Mucosa of rectum (tissue), 2 donors: ENCODE data around the gene DLGAP1.

ENCODE experiments used
- H3K27ac ChIP-seq, 2 donors: one replicate each; pipeline ENCODE4 v1.7.0; 2013; ENCODE audit warnings: inconsistent platforms in 2 of 2, low read depth in 2 of 2, low read length in 2 of 2
- H3K27me3 ChIP-seq, 2 donors: one replicate each; pipeline ENCODE4 v1.7.0; 2013; ENCODE audit warnings: low read length in 2 of 2; ENCODE audit not compliant: control insufficient read depth in 2 of 2, insufficient read depth in 2 of 2
- H3K36me3 ChIP-seq, 2 donors: one replicate each; pipeline ENCODE4 v1.7.0; 2013; ENCODE audit warnings: low read length in 2 of 2; ENCODE audit not compliant: control insufficient read depth in 2 of 2, insufficient read depth in 2 of 2
- H3K4me1 ChIP-seq, 2 donors: one replicate each; pipeline ENCODE4 v1.7.0; 2013; ENCODE audit warnings: low read length in 2 of 2, mild to moderate bottlenecking in 1 of 2; ENCODE audit not compliant: control insufficient read depth in 2 of 2, insufficient read depth in 2 of 2
- H3K4me3 ChIP-seq, 2 donors: one replicate each; pipeline ENCODE4 v1.7.0; 2013; ENCODE audit warnings: low read length in 2 of 2
- H3K9ac ChIP-seq, 2 donors: one replicate each; pipeline ENCODE4 v1.7.0; 2013; ENCODE audit warnings: low read length in 2 of 2, low read depth in 1 of 2, mild to moderate bottlenecking in 1 of 2
- H3K9me3 ChIP-seq, 2 donors: one replicate each; pipeline ENCODE4 v1.7.0; 2013; ENCODE audit warnings: low read length in 2 of 2; ENCODE audit not compliant: control insufficient read depth in 2 of 2
- donor health status: healthy.
- donor health status: Normal muscosa, but diverticular disease.

The DLGAP1 gene

GRCh38 chr18:3524706-3525105 is 930.4 kb downstream of the DLGAP1 start:
- H3K4me1 ChIP-seq = no peaks in the 10 kb centered on the region
- H3K36me3 ChIP-seq = no peaks in the 10 kb centered on the region
- H3K4me3 ChIP-seq = no peak overlapping the region
- H3K27ac ChIP-seq = no peak overlapping the region
- H3K9ac ChIP-seq = no peak overlapping the region
- no peaks in the 10 kb centered on the region for H3K27me3 ChIP-seq
- H3K9me3 ChIP-seq = no peaks in the 10 kb centered on the region

GRCh38 chr18:3520230-3521085 is 934.6 kb downstream of the DLGAP1 start:
- Histone ChIP-seq H3K9me3 (no peaks in the 10 kb centered on the region), H3K4me1 (no peaks in the 10 kb centered on the region), H3K36me3 (no peaks in the 10 kb centered on the region), H3K9ac (no peak overlapping the region), H3K27ac (no peak overlapping the region), H3K27me3 (no peaks in the 10 kb centered on the region), H3K4me3 (no peak overlapping the region)

GRCh38 chr18:3514312-3515216 is 940.5 kb downstream of the DLGAP1 start:
- Histone ChIP-seq H3K4me1 (no peaks in the 10 kb centered on the region), H3K27me3 (no peaks in the 10 kb centered on the region), H3K4me3 (no peak overlapping the region), H3K27ac (no peak overlapping the region), H3K36me3 (no peaks in the 10 kb centered on the region), H3K9ac (no peak overlapping the region), H3K9me3 (no peaks in the 10 kb centered on the region)

GRCh38 chr18:3513481-3513880 is 941.6 kb downstream of the DLGAP1 start:
- Histone ChIP-seq H3K27me3 (no peaks in the 10 kb centered on the region), H3K9me3 (no peaks in the 10 kb centered on the region), H3K36me3 (no peaks in the 10 kb centered on the region), H3K9ac (no peak overlapping the region), H3K4me3 (no peak overlapping the region), H3K27ac (no peak overlapping the region), H3K4me1 (no peaks in the 10 kb centered on the region)

GRCh38 chr18:3511980-3512379 is 943.1 kb downstream of the DLGAP1 start:
- Histone ChIP-seq H3K27me3 (no peaks in the 10 kb centered on the region), H3K4me1 (no peaks in the 10 kb centered on the region), H3K27ac (no peak overlapping the region)

GRCh38 chr18:3510896-3511295 is 944.2 kb downstream of the DLGAP1 start:
- H3K9ac ChIP-seq = no peak overlapping the region

More at GRCh38 chr18:3511980-3512379, 943.1 kb downstream of the DLGAP1 start:
- no peak overlapping the region for H3K4me3 ChIP-seq
- no peaks in the 10 kb centered on the region for H3K9me3 ChIP-seq
- no peaks in the 10 kb centered on the region for H3K36me3 ChIP-seq
- no peak overlapping the region for H3K9ac ChIP-seq

GRCh38 chr18:3510024-3510423 is 945.1 kb downstream of the DLGAP1 start:
- H3K9ac ChIP-seq = no peak overlapping the region
- no peaks in the 10 kb centered on the region for H3K4me1 ChIP-seq
- H3K36me3 ChIP-seq = no peaks in the 10 kb centered on the region
- H3K4me3 ChIP-seq = no peak overlapping the region
- H3K9me3 ChIP-seq = no peaks in the 10 kb centered on the region
- no peaks in the 10 kb centered on the region for H3K27me3 ChIP-seq
- H3K27ac ChIP-seq = no peak overlapping the region

More at GRCh38 chr18:3510896-3511295, 944.2 kb downstream of the DLGAP1 start:
- no peaks in the 10 kb centered on the region for H3K27me3 ChIP-seq
- no peaks in the 10 kb centered on the region for H3K4me1 ChIP-seq
- no peaks in the 10 kb centered on the region for H3K36me3 ChIP-seq
- no peaks in the 10 kb centered on the region for H3K9me3 ChIP-seq
- H3K4me3 ChIP-seq = no peak overlapping the region
- no peak overlapping the region for H3K27ac ChIP-seq

- Histone ChIP-seq H3K9ac (no peak overlapping the region), H3K27ac (no peak overlapping the region)
These were observed 946.2 kb downstream of the DLGAP1 start for GRCh38 chr18:3508576-3509549.

GRCh38 chr18:3504637-3505036 is 950.5 kb downstream of the DLGAP1 start:
- peaks cover 8 to 9% of the 10 kb centered on the region in 2 donors for H3K27me3 ChIP-seq
- H3K9ac ChIP-seq = no peak overlapping the region
- no peak overlapping the region for H3K4me3 ChIP-seq
- no peaks in the 10 kb centered on the region for H3K36me3 ChIP-seq
- H3K4me1 ChIP-seq = no peaks in the 10 kb centered on the region
- no peak overlapping the region for H3K27ac ChIP-seq
- H3K9me3 ChIP-seq = no peaks in the 10 kb centered on the region

More at GRCh38 chr18:3508576-3509549, 946.2 kb downstream of the DLGAP1 start:
- no peak overlapping the region for H3K4me3 ChIP-seq
- no peaks in the 10 kb centered on the region for H3K4me1 ChIP-seq
- no peaks in the 10 kb centered on the region for H3K9me3 ChIP-seq
- no peaks in the 10 kb centered on the region for H3K36me3 ChIP-seq
- no peaks in the 10 kb centered on the region for H3K27me3 ChIP-seq
